ENCODE measurements around the gene POLR2J. TPM values are rescaled to one million over a fixed set of nuclear protein-coding genes. Genes with fewer than 3 reads are reported as not detected.
"Not testable (repeated sequence)": the region's sequence is repeated elsewhere in the genome, so short reads cannot be mapped to it uniquely, and the experiment has no call there.

The POLR2J gene
- total RNA-seq, 3 donors from 2014 or later: 14.3 to 24.2 (median 22.3) TPM

DNA sequence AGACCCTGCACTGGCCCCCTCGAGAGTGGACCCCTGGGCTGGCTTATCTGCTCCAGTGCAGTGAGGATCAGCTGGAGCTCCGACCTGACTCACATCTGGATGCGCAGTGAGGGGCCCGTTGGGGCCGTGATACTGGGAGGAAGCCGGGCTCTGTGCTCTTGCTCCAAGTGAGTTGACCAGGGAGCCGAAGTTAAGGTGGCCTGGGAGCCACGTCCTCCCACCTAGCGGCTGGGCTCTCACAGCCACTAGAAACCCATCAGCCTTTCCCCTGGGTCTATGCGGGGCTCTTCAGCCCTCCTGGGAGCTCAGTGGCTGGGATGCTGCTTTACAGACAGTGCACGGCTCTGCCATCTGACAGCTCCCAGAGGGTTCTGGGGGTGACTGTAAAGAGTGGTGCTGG is 23.1 kb downstream of the POLR2J start:
- Histone ChIP-seq H3K9me3 (no peaks in the 10 kb centered on the region), H3K36me3 (no peaks in the 10 kb centered on the region), H3K27me3 (no peaks in the 10 kb centered on the region), H3K4me3 (no peak overlapping the region), H3K27ac (no peak overlapping the region), H3K4me1 (no peaks in the 10 kb centered on the region)
- intact Hi-C loops (cut with DNase I; ENCODE audit: low total_unique reads): no loop called here
- DNase-seq (ENCODE audit: low spot score in 2 of 2): no peak
- TF ChIP-seq POLR2AphosphoS5 (IDR thresholded peaks at IDR 0.05): no peak
- no peak for TF ChIP-seq POLR2A (IDR thresholded peaks at IDR 0.05)

DNA sequence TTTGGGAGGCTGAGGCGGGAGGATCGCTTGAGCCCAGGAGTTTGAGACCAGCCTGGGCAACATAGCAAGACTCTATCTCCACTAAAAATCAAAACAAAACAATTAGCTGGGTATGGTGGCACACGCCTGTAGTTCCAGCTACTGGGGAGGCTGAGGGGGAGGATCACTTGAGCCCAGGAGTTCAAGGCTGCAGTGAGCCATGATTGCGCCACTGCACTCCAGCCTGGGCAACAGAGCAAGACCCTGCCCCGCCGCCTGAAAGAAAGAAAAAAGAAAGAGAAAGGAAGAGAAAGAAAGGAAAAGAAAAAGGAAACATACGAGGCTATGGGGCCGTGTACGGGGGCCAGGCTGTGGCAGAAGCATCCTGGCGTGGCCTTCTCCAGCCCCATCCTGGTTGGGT is 23.8 kb downstream of the POLR2J start:
- H3K27ac ChIP-seq; intact Hi-C loops (cut with DNase I; ENCODE audit: low total_unique reads); H3K36me3 ChIP-seq; H3K27me3 ChIP-seq; H3K9me3 ChIP-seq; H3K4me3 ChIP-seq; H3K4me1 ChIP-seq; DNase-seq (ENCODE audit: low spot score in 2 of 2): not testable (repeated sequence)

DNA sequence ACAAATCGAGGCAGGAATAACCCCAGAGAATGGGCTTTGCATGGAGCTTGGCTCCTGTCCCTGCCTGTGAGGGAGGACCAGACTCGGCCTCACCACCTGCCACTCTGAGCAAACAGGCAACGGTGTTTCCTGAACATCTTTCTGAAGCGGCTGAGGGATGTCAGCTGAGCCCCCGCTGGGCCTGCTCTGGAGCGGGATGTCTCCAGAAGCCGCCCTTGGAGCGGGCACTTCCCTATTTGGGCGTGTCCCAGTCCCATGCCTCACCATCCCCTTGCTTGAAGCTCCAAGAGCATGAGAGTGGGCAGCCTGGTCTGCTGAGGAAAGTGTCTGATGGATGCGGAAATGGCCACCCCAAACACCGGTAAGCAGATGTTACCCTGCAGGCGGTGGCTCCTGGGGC is 24.3 kb downstream of the POLR2J start:
- H3K27me3 ChIP-seq: no peaks in the 10 kb centered on the region
- no peaks in the 10 kb centered on the region for H3K9me3 ChIP-seq
- DNase-seq (ENCODE audit: low spot score in 2 of 2): no peak
- no peak overlapping the region for H3K27ac ChIP-seq
- no peaks in the 10 kb centered on the region for H3K36me3 ChIP-seq
- H3K4me3 ChIP-seq: no peak overlapping the region
- TF ChIP-seq POLR2A (IDR thresholded peaks at IDR 0.05) (no peak), POLR2AphosphoS5 (IDR thresholded peaks at IDR 0.05) (no peak)
- TF ChIP-seq, protein P1, sequence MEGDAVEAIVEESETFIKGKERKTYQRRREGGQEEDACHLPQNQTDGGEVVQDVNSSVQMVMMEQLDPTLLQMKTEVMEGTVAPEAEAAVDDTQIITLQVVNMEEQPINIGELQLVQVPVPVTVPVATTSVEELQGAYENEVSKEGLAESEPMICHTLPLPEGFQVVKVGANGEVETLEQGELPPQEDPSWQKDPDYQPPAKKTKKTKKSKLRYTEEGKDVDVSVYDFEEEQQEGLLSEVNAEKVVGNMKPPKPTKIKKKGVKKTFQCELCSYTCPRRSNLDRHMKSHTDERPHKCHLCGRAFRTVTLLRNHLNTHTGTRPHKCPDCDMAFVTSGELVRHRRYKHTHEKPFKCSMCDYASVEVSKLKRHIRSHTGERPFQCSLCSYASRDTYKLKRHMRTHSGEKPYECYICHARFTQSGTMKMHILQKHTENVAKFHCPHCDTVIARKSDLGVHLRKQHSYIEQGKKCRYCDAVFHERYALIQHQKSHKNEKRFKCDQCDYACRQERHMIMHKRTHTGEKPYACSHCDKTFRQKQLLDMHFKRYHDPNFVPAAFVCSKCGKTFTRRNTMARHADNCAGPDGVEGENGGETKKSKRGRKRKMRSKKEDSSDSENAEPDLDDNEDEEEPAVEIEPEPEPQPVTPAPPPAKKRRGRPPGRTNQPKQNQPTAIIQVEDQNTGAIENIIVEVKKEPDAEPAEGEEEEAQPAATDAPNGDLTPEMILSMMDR (IDR thresholded peaks at IDR 0.05): no peak
- H3K4me1 ChIP-seq: no peaks in the 10 kb centered on the region
- intact Hi-C loops (cut with DNase I; ENCODE audit: low total_unique reads): no loop called here

DNA sequence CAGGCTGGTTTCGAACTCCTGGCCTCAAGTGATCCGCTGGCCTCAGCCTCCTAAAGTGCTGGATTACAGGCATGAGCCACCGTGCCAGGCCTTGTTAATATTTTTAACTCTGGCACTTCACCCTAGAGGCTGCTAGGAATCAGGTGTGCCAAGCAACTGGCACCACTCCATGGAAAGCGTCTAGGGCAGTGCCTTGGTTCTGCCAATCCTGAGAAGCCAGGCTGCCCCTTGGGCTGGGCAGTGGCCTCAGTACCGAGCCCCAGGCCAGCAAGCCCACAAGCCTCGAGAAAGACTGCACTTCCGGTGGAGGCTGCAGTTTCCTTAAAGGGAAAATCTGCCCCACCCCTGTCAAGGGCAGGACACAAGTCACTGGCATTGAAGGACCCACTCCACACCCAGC is 25.4 kb downstream of the POLR2J start:
- TF ChIP-seq POLR2AphosphoS5 (IDR thresholded peaks at IDR 0.05): no peak
- no peak for TF ChIP-seq POLR2A (IDR thresholded peaks at IDR 0.05)
- TF ChIP-seq, protein P1 (IDR thresholded peaks at IDR 0.05): no peak
- H3K27me3 ChIP-seq: no peaks in the 10 kb centered on the region
- H3K27ac ChIP-seq: no peak overlapping the region
- no peak overlapping the region for H3K4me3 ChIP-seq
- no peaks in the 10 kb centered on the region for H3K36me3 ChIP-seq
- H3K4me1 ChIP-seq: no peaks in the 10 kb centered on the region
- no peak for DNase-seq (ENCODE audit: low spot score in 2 of 2)
- intact Hi-C loops (cut with DNase I; ENCODE audit: low total_unique reads): no loop called here
- no peaks in the 10 kb centered on the region for H3K9me3 ChIP-seq

DNA sequence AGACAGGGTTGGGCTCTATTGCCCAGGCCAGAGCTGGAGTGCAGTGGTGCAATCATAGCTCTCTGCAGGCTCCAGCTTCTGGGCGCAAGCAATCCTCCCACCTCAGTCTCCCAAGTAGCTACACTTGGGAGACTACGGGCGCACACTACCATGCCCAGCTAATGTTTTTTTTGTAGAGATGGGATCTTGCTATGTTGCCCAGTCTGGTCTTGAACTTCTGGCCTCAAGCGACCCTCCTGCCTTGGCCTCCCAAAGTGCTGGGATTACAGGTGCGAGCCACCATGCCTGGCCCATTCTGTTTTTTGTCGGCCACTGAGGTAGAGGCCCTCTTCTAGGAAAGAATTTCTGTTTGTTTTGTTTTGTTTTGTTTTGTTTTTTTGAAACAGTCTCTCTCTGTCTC is 26.3 kb downstream of the POLR2J start:
- Histone ChIP-seq H3K4me1 (no peaks in the 10 kb centered on the region), H3K27ac (no peak overlapping the region), H3K4me3 (no peak overlapping the region), H3K36me3 (no peaks in the 10 kb centered on the region), H3K9me3 (no peaks in the 10 kb centered on the region), H3K27me3 (no peaks in the 10 kb centered on the region)
- no peak for DNase-seq (ENCODE audit: low spot score in 2 of 2)
- intact Hi-C loops (cut with DNase I; ENCODE audit: low total_unique reads): no loop called here
- TF ChIP-seq POLR2A (IDR thresholded peaks at IDR 0.05) (no peak), POLR2AphosphoS5 (IDR thresholded peaks at IDR 0.05) (no peak)
- TF ChIP-seq, protein P1 (IDR thresholded peaks at IDR 0.05): no peak

DNA sequence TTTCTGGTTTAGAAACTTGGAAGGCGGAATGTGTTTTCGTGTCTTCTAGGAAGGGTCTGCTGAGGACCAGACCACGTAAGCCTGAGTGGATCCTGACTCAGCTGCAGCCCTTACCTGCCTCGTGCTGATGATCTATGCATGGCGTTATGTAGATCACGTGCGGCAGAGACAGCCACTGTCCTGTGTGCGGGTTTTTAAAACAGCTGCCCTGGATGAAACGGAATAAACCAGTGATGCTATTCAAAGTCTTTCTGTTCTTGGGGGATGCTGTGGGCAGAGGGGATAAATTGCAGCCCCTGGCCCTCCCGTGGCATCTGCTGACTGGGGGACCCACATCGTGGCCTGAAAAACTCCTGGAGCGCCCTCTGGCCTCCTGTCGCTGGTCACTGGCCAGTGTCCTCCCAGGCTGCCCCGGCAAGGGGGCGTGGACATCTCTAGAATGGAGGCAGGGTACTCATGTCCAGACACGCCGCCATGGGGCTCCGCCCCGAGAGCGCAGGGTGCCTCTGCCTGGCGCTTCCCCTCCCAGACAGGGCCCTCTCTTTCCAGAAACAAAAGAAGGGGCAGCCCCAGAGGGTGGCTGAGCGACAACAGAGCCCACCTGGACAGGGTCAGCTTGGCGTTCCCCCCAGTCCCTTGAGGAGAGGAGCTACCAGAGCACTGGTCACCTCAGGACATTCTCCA is 27.2 kb downstream of the POLR2J start:
- H3K27me3 ChIP-seq: no peaks in the 10 kb centered on the region
- no peak for DNase-seq (ENCODE audit: low spot score in 2 of 2)
- no peaks in the 10 kb centered on the region for H3K4me1 ChIP-seq
- no peak overlapping the region for H3K4me3 ChIP-seq
- H3K9me3 ChIP-seq: no peaks in the 10 kb centered on the region
- intact Hi-C loops (cut with DNase I; ENCODE audit: low total_unique reads): no loop called here
- TF ChIP-seq, protein P1 (IDR thresholded peaks at IDR 0.05): no peak
- TF ChIP-seq POLR2AphosphoS5 (IDR thresholded peaks at IDR 0.05) (no peak), POLR2A (IDR thresholded peaks at IDR 0.05) (no peak)
- H3K36me3 ChIP-seq: no peaks in the 10 kb centered on the region
- no peak overlapping the region for H3K27ac ChIP-seq
